ENCODE measurements around the gene OR10J4. TPM values are rescaled to one million over a fixed set of nuclear protein-coding genes. Genes with fewer than 3 reads are reported as not detected.

OR10J4 gene
- total RNA-seq, 2 donors from 2014 or later, result not detected

- peaks cover 12% of the 10 kb centered on the region for H3K27me3 ChIP-seq (ENCODE audit: control insufficient read depth, insufficient read depth, low read length, poor library complexity, severe bottlenecking)
- TF ChIP-seq, protein P1, sequence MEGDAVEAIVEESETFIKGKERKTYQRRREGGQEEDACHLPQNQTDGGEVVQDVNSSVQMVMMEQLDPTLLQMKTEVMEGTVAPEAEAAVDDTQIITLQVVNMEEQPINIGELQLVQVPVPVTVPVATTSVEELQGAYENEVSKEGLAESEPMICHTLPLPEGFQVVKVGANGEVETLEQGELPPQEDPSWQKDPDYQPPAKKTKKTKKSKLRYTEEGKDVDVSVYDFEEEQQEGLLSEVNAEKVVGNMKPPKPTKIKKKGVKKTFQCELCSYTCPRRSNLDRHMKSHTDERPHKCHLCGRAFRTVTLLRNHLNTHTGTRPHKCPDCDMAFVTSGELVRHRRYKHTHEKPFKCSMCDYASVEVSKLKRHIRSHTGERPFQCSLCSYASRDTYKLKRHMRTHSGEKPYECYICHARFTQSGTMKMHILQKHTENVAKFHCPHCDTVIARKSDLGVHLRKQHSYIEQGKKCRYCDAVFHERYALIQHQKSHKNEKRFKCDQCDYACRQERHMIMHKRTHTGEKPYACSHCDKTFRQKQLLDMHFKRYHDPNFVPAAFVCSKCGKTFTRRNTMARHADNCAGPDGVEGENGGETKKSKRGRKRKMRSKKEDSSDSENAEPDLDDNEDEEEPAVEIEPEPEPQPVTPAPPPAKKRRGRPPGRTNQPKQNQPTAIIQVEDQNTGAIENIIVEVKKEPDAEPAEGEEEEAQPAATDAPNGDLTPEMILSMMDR (conservative IDR thresholded peaks at IDR 0.05), result no peak
- H3K27ac Mint-ChIP-seq, result no peak overlapping the region
- no peaks in the 10 kb centered on the region for H3K4me1 Mint-ChIP-seq
- no peak for DNase-seq
- no peak overlapping the region for H3K4me3 Mint-ChIP-seq
- no peaks in the 10 kb centered on the region for H3K36me3 Mint-ChIP-seq (ENCODE audit: low read depth)
- H3K9me3 ChIP-seq (ENCODE audit: control insufficient read depth, low read length), result no peaks in the 10 kb centered on the region
- H3K9me3 Mint-ChIP-seq, result peaks cover 54% of the 10 kb centered on the region
- peaks cover 2% of the 10 kb centered on the region for H3K27me3 Mint-ChIP-seq (ENCODE audit: insufficient read depth)
- no peak overlapping the region for H3K9ac ChIP-seq (ENCODE audit: extremely low read depth, low read length, poor library complexity, severe bottlenecking)
- no peak overlapping the region for H3K4me3 ChIP-seq (ENCODE audit: low read length)
- H3K4me1 ChIP-seq (ENCODE audit: control insufficient read depth, insufficient read depth, low read length), result no peaks in the 10 kb centered on the region
- no peak overlapping the region for H3K27ac ChIP-seq (ENCODE audit: low read depth, low read length)
- H3K36me3 ChIP-seq (ENCODE audit: control insufficient read depth, insufficient read depth, low read length), result no peaks in the 10 kb centered on the region
These were observed 9.4 kb downstream of the OR10J4 start for GRCh38 chr1:159441360-159441759.

DNA sequence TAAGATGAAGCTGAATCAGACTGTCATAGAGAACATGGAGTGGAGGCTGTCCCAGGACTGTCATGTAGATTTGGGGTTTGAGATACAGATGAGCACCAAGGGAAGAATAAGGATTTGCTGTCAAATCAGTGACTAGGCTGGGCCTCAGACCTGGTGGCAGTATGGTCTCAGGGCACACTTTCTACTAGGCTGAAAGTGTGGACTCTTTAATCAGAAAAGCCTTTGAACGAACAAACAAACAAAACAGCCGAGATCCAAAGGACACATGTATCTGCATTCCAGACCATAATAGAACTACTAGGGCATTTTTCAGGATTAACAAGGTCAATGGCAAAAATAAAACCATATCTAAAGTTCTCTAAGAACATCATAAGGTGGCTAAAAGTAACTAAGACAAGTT lies 10.4 kb downstream of the OR10J4 start:
- 66 to 67% methylated on average over 2 of the region's 2 CpGs for WGBS, 2 experiments (ENCODE audit: insufficient coverage in 1 of 2, insufficient read length in 1 of 2)

GRCh38 chr1:159443066-159443750 lies 11.2 kb downstream of the OR10J4 start:
- H3K9me3 ChIP-seq (ENCODE audit: control insufficient read depth, low read length), result peaks cover 6% of the 10 kb centered on the region
- H3K36me3 Mint-ChIP-seq (ENCODE audit: low read depth), result no peaks in the 10 kb centered on the region
- H3K27ac ChIP-seq (ENCODE audit: low read depth, low read length), result no peak overlapping the region
- H3K4me1 ChIP-seq (ENCODE audit: control insufficient read depth, insufficient read depth, low read length), result no peaks in the 10 kb centered on the region
- H3K4me1 Mint-ChIP-seq, result no peaks in the 10 kb centered on the region
- no peaks in the 10 kb centered on the region for H3K36me3 ChIP-seq (ENCODE audit: control insufficient read depth, insufficient read depth, low read length)
- H3K27ac Mint-ChIP-seq, result no peak overlapping the region
- no peak overlapping the region for H3K4me3 Mint-ChIP-seq
- no peak overlapping the region for H3K9ac ChIP-seq (ENCODE audit: extremely low read depth, low read length, poor library complexity, severe bottlenecking)
- peaks cover 2% of the 10 kb centered on the region for H3K27me3 Mint-ChIP-seq (ENCODE audit: insufficient read depth)
- TF ChIP-seq, protein P1 (conservative IDR thresholded peaks at IDR 0.05), result no peak
- peaks cover 66% of the 10 kb centered on the region for H3K9me3 Mint-ChIP-seq
- 67 to 80% methylated on average over 3 to 4 of the region's 4 CpGs for WGBS, 2 experiments (ENCODE audit: insufficient coverage in 1 of 2, insufficient read length in 1 of 2)
- H3K27me3 ChIP-seq (ENCODE audit: control insufficient read depth, insufficient read depth, low read length, poor library complexity, severe bottlenecking), result peaks cover 12% of the 10 kb centered on the region
- DNase-seq, result no peak
- no peak overlapping the region for H3K4me3 ChIP-seq (ENCODE audit: low read length)

More for the DNA sequence above, 10.4 kb downstream of the OR10J4 start:
- H3K27me3 Mint-ChIP-seq (ENCODE audit: insufficient read depth), result peaks cover 2% of the 10 kb centered on the region
- H3K36me3 Mint-ChIP-seq (ENCODE audit: low read depth), result no peaks in the 10 kb centered on the region
- H3K27ac Mint-ChIP-seq, result no peak overlapping the region
- peaks cover 63% of the 10 kb centered on the region for H3K9me3 Mint-ChIP-seq
- H3K4me3 ChIP-seq (ENCODE audit: low read length), result no peak overlapping the region
- H3K9me3 ChIP-seq (ENCODE audit: control insufficient read depth, low read length), result no peaks in the 10 kb centered on the region
- H3K4me1 ChIP-seq (ENCODE audit: control insufficient read depth, insufficient read depth, low read length), result no peaks in the 10 kb centered on the region
- H3K36me3 ChIP-seq (ENCODE audit: control insufficient read depth, insufficient read depth, low read length), result no peaks in the 10 kb centered on the region
- H3K9ac ChIP-seq (ENCODE audit: extremely low read depth, low read length, poor library complexity, severe bottlenecking), result no peak overlapping the region
- no peak overlapping the region for H3K27ac ChIP-seq (ENCODE audit: low read depth, low read length)
- H3K4me1 Mint-ChIP-seq, result no peaks in the 10 kb centered on the region
- DNase-seq, result no peak
- H3K4me3 Mint-ChIP-seq, result no peak overlapping the region
- TF ChIP-seq, protein P1 (conservative IDR thresholded peaks at IDR 0.05), result no peak
- peaks cover 12% of the 10 kb centered on the region for H3K27me3 ChIP-seq (ENCODE audit: control insufficient read depth, insufficient read depth, low read length, poor library complexity, severe bottlenecking)

All from endodermal cell (in vitro differentiated cells).